ENCODE measurements around the gene FXR1. TPM values are rescaled to one million over a fixed set of nuclear protein-coding genes. Genes with fewer than 3 reads are reported as not detected.
A peak's percentile ranks its signal among the peaks of the same experiment; 100 is the strongest.

The FXR1 gene
- total and polyA plus RNA-seq, 2 of the 13 experiments (the other 11 are each of a cell fraction or from before 2014, with no cell fraction given): 104 to 132 TPM

GRCh38 chr3:180989291-180990163, 77.1 kb downstream of the FXR1 start, which contains the start of gene DNAJC19 (continued):
- TF ChIP-seq MLLT10 (CRISPR knock-in tag; IDR thresholded peaks at IDR 0.05) (no peak), ZNF260 (CRISPR knock-in tag; IDR thresholded peaks at IDR 0.05; ENCODE audit: borderline replicate concordance, low read depth) (no peak), ZZZ3 (CRISPR knock-in tag; IDR thresholded peaks at IDR 0.05; ENCODE audit: borderline replicate concordance) (peak; percentile 35; the same call in 1 of the 2 replicates), ZBTB7A (CRISPR knock-in tag; IDR thresholded peaks at IDR 0.05) (no peak; the same call in 1 of the 2 replicates), MTA3 (CRISPR knock-in tag; IDR thresholded peaks at IDR 0.05) (no peak), MYPOP (CRISPR knock-in tag; IDR thresholded peaks at IDR 0.05) (peak; percentile 39; the same call in 1 of the 2 replicates), SAFB2 (CRISPR knock-in tag; IDR thresholded peaks at IDR 0.05; ENCODE audit: borderline replicate concordance, low read depth) (no peak), UBTF (CRISPR knock-in tag; IDR thresholded peaks at IDR 0.05) (peak; percentile 98), POLR2AphosphoS5 (IDR thresholded peaks at IDR 0.05; ENCODE audit: low read depth, low read length) (peak; percentile 95), ZNF703 (CRISPR knock-in tag; IDR thresholded peaks at IDR 0.05; ENCODE audit: borderline replicate concordance) (no peak), ZBTB25 (CRISPR knock-in tag; IDR thresholded peaks at IDR 0.05) (peak; percentile 36; the same call in 1 of the 2 replicates), ZNF354B (CRISPR knock-in tag; IDR thresholded peaks at IDR 0.05) (no peak; the same call in 1 of the 2 replicates), LRRFIP1 (CRISPR knock-in tag; conservative IDR thresholded peaks at IDR 0.05) (no peak), BRCA1 (CRISPR knock-in tag; IDR thresholded peaks at IDR 0.05) (no peak), CSRNP2 (CRISPR knock-in tag; conservative IDR thresholded peaks at IDR 0.05; ENCODE audit: low read depth) (no peak)
